ENCODE results near the gene C12orf60. TPM values are rescaled to one million over a fixed set of nuclear protein-coding genes. Genes with fewer than 3 reads are reported as not detected.

Gene C12orf60
- total and polyA plus RNA-seq, 3 experiments from 2014 or later = 0.95 to 3.1 (median 3.1) TPM

DNA sequence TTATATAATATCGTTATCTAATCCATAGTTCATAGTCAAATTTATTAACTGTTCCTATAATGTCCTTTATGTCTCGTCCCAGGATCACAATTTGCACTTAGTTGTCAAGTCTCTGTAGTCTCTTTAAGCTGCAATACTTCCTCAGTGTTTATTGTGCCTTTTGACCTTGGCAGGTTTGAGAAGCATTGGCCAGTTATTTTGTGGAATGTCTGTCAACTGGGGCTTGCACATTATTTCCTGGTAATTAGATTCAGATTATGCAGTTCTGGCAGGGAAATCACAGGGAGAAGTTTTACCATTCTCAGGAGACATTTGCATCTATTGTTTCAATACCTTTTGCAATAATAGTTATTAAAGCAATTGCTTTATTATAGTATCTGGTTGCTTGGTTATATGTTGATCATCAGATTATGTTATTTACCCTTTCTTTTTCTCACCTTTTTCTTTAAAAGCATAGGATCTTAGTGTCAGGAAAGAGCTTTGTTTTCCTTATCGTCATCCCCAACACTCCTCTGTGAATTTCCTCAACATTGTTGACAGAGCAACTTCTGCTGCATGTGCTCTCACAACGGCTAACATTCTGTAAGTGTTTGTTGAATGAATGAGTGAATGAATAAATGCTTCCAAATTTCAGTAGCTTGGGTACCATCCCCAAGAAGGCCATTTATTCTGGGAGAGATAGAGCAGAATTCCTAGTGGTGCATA lies 43.6 kb downstream of the C12orf60 start:
- Mint-ChIP-seq H3K27ac (peak overlapping the region in 1 of 8 donors; percentile 20), H3K4me1 (peaks cover 0 to 4% (median 3%) of the 10 kb centered on the region in 3 donors), H3K27me3 (peaks cover 3 to 9% of the 10 kb centered on the region in 2 donors), H3K36me3 (no peaks in the 10 kb centered on the region), H3K4me3 (no peak overlapping the region), H3K9me3 (no peaks in the 10 kb centered on the region)
- Histone ChIP-seq H3K4me3 (ENCODE audit: low read length) (no peak overlapping the region), H3K4me1 (ENCODE audit: insufficient read depth, low read length) (no peaks in the 10 kb centered on the region), H3K27me3 (ENCODE audit: insufficient read depth, low read length, poor library complexity, severe bottlenecking) (no peaks in the 10 kb centered on the region), H3K9me3 (ENCODE audit: low read length) (no peaks in the 10 kb centered on the region), H3K36me3 (ENCODE audit: insufficient read depth, low read length) (no peaks in the 10 kb centered on the region), H3K27ac (ENCODE audit: low read depth, low read length) (no peak overlapping the region)
- ChIA-PET POLR2A (no interaction called here), CTCF (interaction anchor here (0.9 to 2.2 kb wide), 7 partner anchors 75 to 375 kb away, joined by 3 to 24 read pairs (median 4); partner anchors contain the start of gene RERG)
- DNase-seq = no peak

DNA sequence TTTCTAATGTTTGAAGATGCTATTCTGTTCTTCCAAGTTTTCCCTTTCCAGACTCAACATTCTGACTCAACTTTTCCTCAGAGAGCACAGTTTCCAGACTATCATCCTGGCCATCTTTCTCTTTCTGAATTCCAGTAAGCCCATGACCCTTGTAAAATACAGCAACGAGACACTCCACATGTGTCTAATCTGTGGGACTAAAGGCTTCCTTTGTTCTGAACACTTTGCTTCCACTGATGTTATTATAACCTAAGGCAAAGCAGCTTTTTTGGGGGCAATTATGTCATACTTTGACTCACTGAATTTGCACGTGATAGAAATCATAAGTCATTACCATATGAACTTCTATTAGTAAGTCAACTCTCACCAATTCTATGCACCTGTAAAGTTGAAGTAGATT lies 46.2 kb downstream of the C12orf60 start:
- Mint-ChIP-seq H3K9me3 (no peaks in the 10 kb centered on the region), H3K36me3 (no peaks in the 10 kb centered on the region), H3K4me3 (no peak overlapping the region), H3K27ac (no peak overlapping the region), H3K27me3 (peaks cover 4 to 5% of the 10 kb centered on the region in 2 donors), H3K4me1 (peaks cover 0 to 4% (median 3%) of the 10 kb centered on the region in 3 donors)
- ChIA-PET POLR2A (no interaction called here), CTCF (interaction anchor here (0.9 to 2.0 kb wide), 2 partner anchors 46 to 126 kb away, joined by 3 to 6 read pairs; partner anchors contain the start of gene C12orf60)
- no peak for DNase-seq
- Histone ChIP-seq H3K4me1 (ENCODE audit: insufficient read depth, low read length) (no peaks in the 10 kb centered on the region), H3K27ac (ENCODE audit: low read depth, low read length) (no peak overlapping the region), H3K27me3 (ENCODE audit: insufficient read depth, low read length, poor library complexity, severe bottlenecking) (no peaks in the 10 kb centered on the region), H3K9me3 (ENCODE audit: low read length) (no peaks in the 10 kb centered on the region), H3K36me3 (ENCODE audit: insufficient read depth, low read length) (no peaks in the 10 kb centered on the region), H3K4me3 (ENCODE audit: low read length) (no peak overlapping the region)

DNA sequence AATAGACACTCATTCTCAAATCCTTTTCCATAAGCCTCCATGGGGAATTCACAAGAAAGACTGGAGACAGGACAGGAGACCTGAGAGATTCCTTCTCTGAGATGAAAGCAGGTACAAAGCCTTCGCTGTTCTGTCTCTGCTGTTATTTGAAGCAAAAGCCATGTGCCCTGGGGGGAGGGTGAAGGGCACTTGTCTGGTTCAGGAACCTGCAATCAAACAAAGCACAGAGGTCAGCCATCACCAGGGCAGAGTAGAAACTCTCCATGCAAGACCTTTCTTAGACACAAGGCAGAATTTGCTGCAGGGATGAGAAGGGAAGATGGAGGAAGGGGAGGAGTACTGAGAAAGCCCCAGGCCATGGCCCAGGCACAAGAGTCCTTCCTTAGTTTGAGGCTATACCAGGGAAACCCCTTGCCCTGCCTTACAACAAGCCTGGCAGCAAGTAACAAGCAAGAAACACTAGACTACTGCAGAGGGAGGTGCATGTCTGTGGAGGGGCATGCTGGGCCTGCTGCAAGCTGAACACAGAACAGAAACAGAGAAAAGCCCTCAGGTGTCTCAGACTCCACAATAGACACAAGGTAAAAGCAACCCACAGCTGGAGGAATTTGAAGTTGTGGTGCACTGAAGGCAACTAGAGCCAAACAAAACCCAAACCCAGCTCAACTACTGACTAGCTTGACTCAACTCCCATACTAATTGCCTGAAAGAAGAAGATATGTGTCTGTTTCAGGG lies 47.6 kb downstream of the C12orf60 start:
- POLR2A ChIA-PET = no interaction called here

DNA sequence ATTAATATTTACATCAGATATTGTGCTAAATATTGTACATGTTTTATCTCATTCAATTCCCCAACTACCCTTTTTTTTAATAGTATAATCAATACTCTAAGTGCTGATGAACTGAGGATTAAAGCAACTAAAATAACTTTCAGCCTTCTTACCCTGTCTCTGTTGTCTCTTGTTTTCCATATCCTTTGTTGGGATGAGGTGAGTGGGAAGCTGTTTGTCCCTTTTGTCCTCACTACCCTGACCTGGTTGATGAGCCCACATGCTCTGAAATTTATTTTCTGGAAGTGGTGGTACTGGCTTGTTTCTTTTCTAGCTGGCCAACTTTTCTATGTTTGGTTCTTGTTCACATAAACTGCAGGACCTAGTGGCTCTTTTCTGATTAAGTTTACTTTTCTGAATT lies 49.4 kb downstream of the C12orf60 start:
- Mint-ChIP-seq H3K4me1 (no peaks in the 10 kb centered on the region), H3K27ac (peak overlapping the region in 1 of 8 donors; percentile 57), H3K9me3 (peaks cover 0 to 5% (median 0%) of the 10 kb centered on the region in 5 donors), H3K27me3 (peaks cover 0 to 5% of the 10 kb centered on the region in 2 donors), H3K36me3 (peaks cover 0 to 5% (median 0%) of the 10 kb centered on the region in 3 donors), H3K4me3 (no peak overlapping the region)
- Histone ChIP-seq H3K4me3 (ENCODE audit: low read length) (no peak overlapping the region), H3K27ac (ENCODE audit: low read depth, low read length) (no peak overlapping the region), H3K4me1 (ENCODE audit: insufficient read depth, low read length) (no peaks in the 10 kb centered on the region), H3K36me3 (ENCODE audit: insufficient read depth, low read length) (no peaks in the 10 kb centered on the region), H3K9me3 (ENCODE audit: low read length) (no peaks in the 10 kb centered on the region), H3K27me3 (ENCODE audit: insufficient read depth, low read length, poor library complexity, severe bottlenecking) (no peaks in the 10 kb centered on the region)
- ChIA-PET CTCF (interaction anchor here (1.0 kb wide), 1 partner anchor 369 kb away, joined by 3 read pairs; the partner anchor contains the start of gene RERG), POLR2A (no interaction called here)
- no peak for DNase-seq

More for the DNA sequence above, 47.6 kb downstream of the C12orf60 start:
- peaks cover 0 to 5% of the 10 kb centered on the region in 2 donors for H3K27me3 Mint-ChIP-seq
- Histone ChIP-seq H3K4me3 (ENCODE audit: low read length) (no peak overlapping the region), H3K4me1 (ENCODE audit: insufficient read depth, low read length) (no peaks in the 10 kb centered on the region), H3K27ac (ENCODE audit: low read depth, low read length) (no peak overlapping the region), H3K36me3 (ENCODE audit: insufficient read depth, low read length) (no peaks in the 10 kb centered on the region), H3K9me3 (ENCODE audit: low read length) (no peaks in the 10 kb centered on the region), H3K27me3 (ENCODE audit: insufficient read depth, low read length, poor library complexity, severe bottlenecking) (no peaks in the 10 kb centered on the region)
- peak overlapping the region in 1 of 8 donors; percentile 63 for H3K27ac Mint-ChIP-seq
- CTCF ChIA-PET = no interaction called here
- no peak overlapping the region for H3K4me3 Mint-ChIP-seq
- peaks cover 0 to 2% (median 0%) of the 10 kb centered on the region in 3 donors for H3K4me1 Mint-ChIP-seq
- H3K36me3 Mint-ChIP-seq = no peaks in the 10 kb centered on the region
- no peaks in the 10 kb centered on the region for H3K9me3 Mint-ChIP-seq
- DNase-seq = no peak

DNA sequence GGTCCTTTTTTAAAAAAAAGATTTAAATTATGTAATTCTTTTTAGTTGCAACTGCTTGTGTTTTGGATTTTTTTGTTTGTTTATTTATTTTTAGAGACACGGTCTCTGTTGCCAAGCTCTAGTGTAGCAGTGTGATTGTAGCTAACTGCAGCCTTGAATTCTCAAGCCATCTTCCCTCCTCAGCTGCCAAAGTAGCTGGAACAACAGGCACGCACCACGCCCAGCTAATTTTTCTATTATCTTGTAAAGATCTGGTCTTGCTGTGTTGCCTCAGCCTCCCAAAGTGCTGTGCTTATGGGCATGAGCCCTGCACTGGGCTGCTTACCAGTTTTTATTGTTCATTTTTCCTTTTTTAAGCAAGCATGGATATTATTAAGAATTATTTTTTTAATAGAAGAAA lies 50.5 kb downstream of the C12orf60 start:
- ChIA-PET CTCF (no interaction called here), POLR2A (no interaction called here)
- H3K4me1 ChIP-seq (ENCODE audit: insufficient read depth, low read length) = no peaks in the 10 kb centered on the region
- no peak overlapping the region for H3K27ac ChIP-seq (ENCODE audit: low read depth, low read length)
- Mint-ChIP-seq H3K4me1 (no peaks in the 10 kb centered on the region), H3K9me3 (peaks cover 0 to 9% (median 0%) of the 10 kb centered on the region in 5 donors), H3K4me3 (no peak overlapping the region), H3K27me3 (peaks cover 0 to 4% of the 10 kb centered on the region in 2 donors), H3K36me3 (peaks cover 0 to 15% (median 0%) of the 10 kb centered on the region in 3 donors), H3K27ac (no peak overlapping the region)
- no peaks in the 10 kb centered on the region for H3K36me3 ChIP-seq (ENCODE audit: insufficient read depth, low read length)
- DNase-seq = no peak
- no peak overlapping the region for H3K4me3 ChIP-seq (ENCODE audit: low read length)
- H3K9me3 ChIP-seq (ENCODE audit: low read length) = no peaks in the 10 kb centered on the region
- H3K27me3 ChIP-seq (ENCODE audit: insufficient read depth, low read length, poor library complexity, severe bottlenecking) = no peaks in the 10 kb centered on the region

DNA sequence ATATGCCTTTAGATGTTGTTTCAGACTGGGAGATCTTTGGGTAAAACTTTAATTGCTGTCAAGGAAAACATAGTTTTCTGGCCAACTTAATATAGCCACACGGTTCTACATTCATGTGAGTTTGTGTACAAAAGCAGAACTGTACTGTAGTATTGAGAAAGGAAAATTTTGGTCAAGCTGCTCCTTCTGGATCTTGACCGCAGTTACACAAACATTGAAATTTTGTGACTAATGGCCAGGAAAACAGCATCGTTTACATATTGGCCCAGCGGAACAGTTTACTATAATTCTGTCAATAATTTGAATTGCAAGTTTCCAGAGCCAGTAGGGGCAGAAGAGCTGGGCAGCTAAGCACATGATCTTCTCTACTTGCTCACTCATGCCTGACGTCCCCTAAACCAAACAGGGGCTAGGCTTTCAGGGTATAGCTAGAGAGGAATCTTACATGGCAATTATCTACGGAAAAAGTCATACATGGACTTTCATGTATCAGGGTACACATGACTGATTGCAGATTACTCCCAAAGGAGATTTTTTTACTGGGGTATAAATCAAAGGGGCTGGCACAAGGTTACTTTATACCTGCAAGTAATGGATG lies 51.2 kb downstream of the C12orf60 start:
- POLR2A ChIA-PET = no interaction called here
- no peaks in the 10 kb centered on the region for H3K27me3 ChIP-seq (ENCODE audit: insufficient read depth, low read length, poor library complexity, severe bottlenecking)
- no peak overlapping the region for H3K4me3 Mint-ChIP-seq
- no peak overlapping the region for H3K27ac ChIP-seq (ENCODE audit: low read depth, low read length)
- H3K4me1 ChIP-seq (ENCODE audit: insufficient read depth, low read length) = no peaks in the 10 kb centered on the region
- H3K36me3 ChIP-seq (ENCODE audit: insufficient read depth, low read length) = no peaks in the 10 kb centered on the region
- H3K9me3 Mint-ChIP-seq = peaks cover 4 to 15% (median 5%) of the 10 kb centered on the region in 5 donors
- no peaks in the 10 kb centered on the region for H3K9me3 ChIP-seq (ENCODE audit: low read length)
- peaks cover 0 to 21% (median 1%) of the 10 kb centered on the region in 3 donors for H3K36me3 Mint-ChIP-seq
- H3K27me3 Mint-ChIP-seq = peaks cover 0 to 4% of the 10 kb centered on the region in 2 donors
- DNase-seq = no peak
- CTCF ChIA-PET = interaction anchor here (1.6 kb wide), 1 partner anchor 9 kb away, joined by 5 read pairs; no protein-coding TSS in a partner anchor
- H3K27ac Mint-ChIP-seq = no peak overlapping the region
- H3K4me1 Mint-ChIP-seq = no peaks in the 10 kb centered on the region
- no peak overlapping the region for H3K4me3 ChIP-seq (ENCODE audit: low read length)

DNA sequence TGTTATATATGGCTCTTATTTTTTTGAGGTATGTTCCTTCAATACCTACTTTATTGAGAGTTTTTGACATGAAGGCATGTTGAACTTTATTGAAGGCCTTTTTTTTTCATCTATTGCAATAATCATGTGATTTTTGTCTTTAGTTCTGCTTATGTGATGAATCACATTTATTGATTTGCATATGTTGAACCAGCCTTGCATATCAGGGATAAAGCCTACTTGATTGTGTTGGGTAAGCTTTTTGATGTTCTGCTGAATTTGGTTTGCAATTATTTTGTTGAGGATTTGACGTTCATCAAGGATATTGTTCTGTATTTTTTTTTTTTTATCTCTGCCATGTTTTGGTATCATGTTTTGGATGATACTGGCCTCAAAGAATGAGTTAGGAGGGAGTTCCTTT lies 55.0 kb downstream of the C12orf60 start:
- no peak overlapping the region for H3K4me3 ChIP-seq (ENCODE audit: low read length)
- H3K4me1 ChIP-seq (ENCODE audit: insufficient read depth, low read length) = no peaks in the 10 kb centered on the region
- ChIA-PET POLR2A (no interaction called here), CTCF (no interaction called here)
- Mint-ChIP-seq H3K36me3 (peaks cover 1 to 42% (median 2%) of the 10 kb centered on the region in 3 donors), H3K27ac (no peak overlapping the region), H3K4me3 (no peak overlapping the region), H3K4me1 (no peaks in the 10 kb centered on the region), H3K27me3 (no peaks in the 10 kb centered on the region), H3K9me3 (peaks cover 10 to 38% (median 25%) of the 10 kb centered on the region in 5 donors)
- no peak for DNase-seq
- H3K36me3 ChIP-seq (ENCODE audit: insufficient read depth, low read length) = no peaks in the 10 kb centered on the region
- no peaks in the 10 kb centered on the region for H3K27me3 ChIP-seq (ENCODE audit: insufficient read depth, low read length, poor library complexity, severe bottlenecking)
- H3K27ac ChIP-seq (ENCODE audit: low read depth, low read length) = no peak overlapping the region
- H3K9me3 ChIP-seq (ENCODE audit: low read length) = no peaks in the 10 kb centered on the region

DNA sequence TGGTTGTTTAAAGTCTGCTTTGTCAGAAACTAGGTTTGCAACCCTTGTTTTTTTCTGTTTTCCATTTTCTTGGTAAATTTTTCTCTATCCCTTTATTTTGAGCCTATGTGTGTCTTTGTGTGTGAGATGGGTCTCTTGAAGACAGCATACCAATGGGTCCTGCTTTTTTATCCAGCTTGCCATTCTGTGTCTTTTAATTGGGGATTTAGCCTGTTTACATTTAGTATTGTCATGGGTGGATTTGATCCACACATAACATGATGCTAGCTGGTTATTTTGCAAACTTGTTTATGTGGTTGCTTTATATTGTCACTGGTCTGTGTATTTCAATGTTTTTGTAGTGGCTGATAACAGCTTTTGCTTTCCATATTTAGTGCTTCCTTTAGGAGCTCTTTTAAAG lies 57.0 kb downstream of the C12orf60 start:
- DNase-seq = no peak
- H3K27ac ChIP-seq (ENCODE audit: low read depth, low read length) = no peak overlapping the region
- H3K4me1 ChIP-seq (ENCODE audit: insufficient read depth, low read length) = no peaks in the 10 kb centered on the region
- H3K27me3 ChIP-seq (ENCODE audit: insufficient read depth, low read length, poor library complexity, severe bottlenecking) = no peaks in the 10 kb centered on the region
- H3K4me1 Mint-ChIP-seq = no peaks in the 10 kb centered on the region
- ChIA-PET CTCF (no interaction called here), POLR2A (no interaction called here)
- no peak overlapping the region for H3K27ac Mint-ChIP-seq
- peaks cover 10 to 38% (median 25%) of the 10 kb centered on the region in 5 donors for H3K9me3 Mint-ChIP-seq
- H3K4me3 ChIP-seq (ENCODE audit: low read length) = no peak overlapping the region
- no peaks in the 10 kb centered on the region for H3K36me3 ChIP-seq (ENCODE audit: insufficient read depth, low read length)
- peaks cover 0 to 1% of the 10 kb centered on the region in 2 donors for H3K27me3 Mint-ChIP-seq
- H3K36me3 Mint-ChIP-seq = peaks cover 2 to 49% (median 3%) of the 10 kb centered on the region in 3 donors
- no peak overlapping the region for H3K4me3 Mint-ChIP-seq
- H3K9me3 ChIP-seq (ENCODE audit: low read length) = no peaks in the 10 kb centered on the region

Measured in CD8-positive, alpha-beta memory T cell (primary cell).